Measurements from ENCODE around the gene SLC13A5.

GRCh38 chr17:6753006-6753445 lies 39.9 kb upstream of the SLC13A5 start:
- TF ChIP-seq CTCF (IDR thresholded peaks at IDR 0.05; ENCODE audit: insufficient read depth, low read length) (no peak), SPI1 (IDR thresholded peaks at IDR 0.05; ENCODE audit: borderline replicate concordance, low read depth) (no peak), POLR2AphosphoS5 (IDR thresholded peaks at IDR 0.05; ENCODE audit: low read depth) (no peak), REST (IDR thresholded peaks at IDR 0.05; ENCODE audit: insufficient replicate concordance, low read depth) (no peak), GABPA (IDR thresholded peaks at IDR 0.05; ENCODE audit: low read depth) (no peak)

Data from HL-60 (cell line).